ENCODE data around the gene NRF1.
"Not testable (repeated sequence)": the region's sequence is repeated elsewhere in the genome, so short reads cannot be mapped to it uniquely, and the experiment has no call there.

DNA sequence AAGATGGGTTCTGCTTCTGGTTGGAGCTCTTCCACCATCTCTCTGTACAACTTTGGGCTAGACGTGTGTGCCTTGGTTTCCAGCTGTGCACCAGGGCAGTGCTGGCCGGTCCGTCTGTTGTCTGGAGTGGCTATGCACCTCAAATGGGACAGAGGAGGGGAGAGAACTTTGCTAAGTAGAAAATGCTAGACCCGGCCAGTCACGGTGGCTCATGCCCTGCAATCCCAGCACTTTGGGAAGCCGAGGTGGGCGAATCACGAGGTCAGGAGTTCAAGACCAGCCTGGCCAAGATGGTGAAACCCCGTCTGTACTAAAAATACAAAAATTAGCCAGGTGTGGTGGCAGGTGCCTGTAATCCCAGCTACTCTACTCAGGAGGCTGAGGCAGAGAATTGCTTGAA is 182.9 kb downstream of the NRF1 start:
- not testable (repeated sequence) for TF ChIP-seq POLR2A (IDR thresholded peaks at IDR 0.05)
- TF ChIP-seq, protein P1, sequence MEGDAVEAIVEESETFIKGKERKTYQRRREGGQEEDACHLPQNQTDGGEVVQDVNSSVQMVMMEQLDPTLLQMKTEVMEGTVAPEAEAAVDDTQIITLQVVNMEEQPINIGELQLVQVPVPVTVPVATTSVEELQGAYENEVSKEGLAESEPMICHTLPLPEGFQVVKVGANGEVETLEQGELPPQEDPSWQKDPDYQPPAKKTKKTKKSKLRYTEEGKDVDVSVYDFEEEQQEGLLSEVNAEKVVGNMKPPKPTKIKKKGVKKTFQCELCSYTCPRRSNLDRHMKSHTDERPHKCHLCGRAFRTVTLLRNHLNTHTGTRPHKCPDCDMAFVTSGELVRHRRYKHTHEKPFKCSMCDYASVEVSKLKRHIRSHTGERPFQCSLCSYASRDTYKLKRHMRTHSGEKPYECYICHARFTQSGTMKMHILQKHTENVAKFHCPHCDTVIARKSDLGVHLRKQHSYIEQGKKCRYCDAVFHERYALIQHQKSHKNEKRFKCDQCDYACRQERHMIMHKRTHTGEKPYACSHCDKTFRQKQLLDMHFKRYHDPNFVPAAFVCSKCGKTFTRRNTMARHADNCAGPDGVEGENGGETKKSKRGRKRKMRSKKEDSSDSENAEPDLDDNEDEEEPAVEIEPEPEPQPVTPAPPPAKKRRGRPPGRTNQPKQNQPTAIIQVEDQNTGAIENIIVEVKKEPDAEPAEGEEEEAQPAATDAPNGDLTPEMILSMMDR (IDR thresholded peaks at IDR 0.05): not testable (repeated sequence)

Measured in thyroid gland (tissue), 4 donors.